ENCODE results near the gene SNAI3. TPM values are rescaled to one million over a fixed set of nuclear protein-coding genes. Genes with fewer than 3 reads are reported as not detected.

The SNAI3 gene
- total and polyA plus RNA-seq, 8 donors, result 0.55 to 4.2 (median 1.5) TPM; not detected in 3

DNA sequence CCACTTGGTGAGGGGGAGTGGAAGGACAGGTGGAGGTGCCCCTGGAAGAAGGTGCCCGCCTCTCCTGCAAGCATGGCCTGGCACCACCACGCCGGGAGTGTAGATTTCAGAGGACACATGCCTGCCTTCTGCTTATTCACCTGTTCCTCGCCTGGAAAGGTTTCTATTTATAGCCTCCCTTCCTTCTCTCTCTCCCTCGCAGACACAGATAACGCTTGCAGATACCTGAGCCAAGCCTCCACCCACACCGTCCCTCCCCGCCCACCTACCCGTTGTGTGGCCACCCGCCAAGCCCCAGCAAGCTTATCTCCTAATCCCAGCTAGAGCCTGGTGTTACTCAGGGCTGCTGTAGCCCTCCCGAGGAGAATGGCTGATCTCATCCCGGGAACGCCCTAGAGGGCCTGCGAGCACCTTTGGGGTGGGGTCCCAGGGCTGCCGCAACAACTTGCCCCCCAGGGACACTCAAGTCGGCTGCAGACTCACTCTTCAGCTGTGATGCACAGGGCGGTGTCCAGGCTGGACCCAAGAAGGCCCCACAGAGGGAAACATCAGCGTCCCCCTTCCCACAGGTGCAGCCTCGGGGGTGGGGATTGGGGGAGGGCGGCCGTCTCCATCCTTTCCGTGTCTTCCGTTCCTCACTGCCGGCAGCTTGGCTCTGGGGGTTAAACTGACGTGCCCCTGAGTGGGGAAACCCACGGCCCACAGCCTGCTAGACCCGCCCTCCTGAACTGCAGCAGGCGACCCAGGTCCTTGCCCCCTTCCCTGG is 1.9 kb upstream of the SNAI3 start:
- DNase-seq, result peak; percentile 81 to 92
- peak in 2 of 3 donors; percentile 27 to 29 for TF ChIP-seq POLR2AphosphoS5 (IDR thresholded peaks at IDR 0.05)
- TF ChIP-seq, protein P1, sequence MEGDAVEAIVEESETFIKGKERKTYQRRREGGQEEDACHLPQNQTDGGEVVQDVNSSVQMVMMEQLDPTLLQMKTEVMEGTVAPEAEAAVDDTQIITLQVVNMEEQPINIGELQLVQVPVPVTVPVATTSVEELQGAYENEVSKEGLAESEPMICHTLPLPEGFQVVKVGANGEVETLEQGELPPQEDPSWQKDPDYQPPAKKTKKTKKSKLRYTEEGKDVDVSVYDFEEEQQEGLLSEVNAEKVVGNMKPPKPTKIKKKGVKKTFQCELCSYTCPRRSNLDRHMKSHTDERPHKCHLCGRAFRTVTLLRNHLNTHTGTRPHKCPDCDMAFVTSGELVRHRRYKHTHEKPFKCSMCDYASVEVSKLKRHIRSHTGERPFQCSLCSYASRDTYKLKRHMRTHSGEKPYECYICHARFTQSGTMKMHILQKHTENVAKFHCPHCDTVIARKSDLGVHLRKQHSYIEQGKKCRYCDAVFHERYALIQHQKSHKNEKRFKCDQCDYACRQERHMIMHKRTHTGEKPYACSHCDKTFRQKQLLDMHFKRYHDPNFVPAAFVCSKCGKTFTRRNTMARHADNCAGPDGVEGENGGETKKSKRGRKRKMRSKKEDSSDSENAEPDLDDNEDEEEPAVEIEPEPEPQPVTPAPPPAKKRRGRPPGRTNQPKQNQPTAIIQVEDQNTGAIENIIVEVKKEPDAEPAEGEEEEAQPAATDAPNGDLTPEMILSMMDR (IDR thresholded peaks at IDR 0.05), result no peak
- peaks cover 5 to 92% (median 22%) of the 10 kb centered on the region in 3 donors for H3K27me3 ChIP-seq

DNA sequence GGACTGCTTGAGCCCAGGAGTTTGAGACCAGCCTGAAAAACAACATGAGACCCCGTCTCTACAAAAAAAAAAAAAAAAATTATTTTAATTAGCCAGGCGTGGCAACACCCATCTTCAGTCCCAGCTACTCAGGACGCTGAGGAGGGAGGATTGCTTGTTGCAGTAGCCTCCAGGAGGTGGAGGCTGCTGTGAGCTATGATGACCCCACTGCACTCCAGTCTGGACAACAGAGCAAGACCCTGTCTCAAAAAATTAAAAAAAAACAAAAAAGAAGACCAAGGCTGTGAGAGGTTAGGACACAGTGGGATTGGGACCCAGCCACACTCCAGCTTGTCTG is 1.3 kb upstream of the SNAI3 start:
- 34 to 64% (median 42%) methylated on average over 3 of the region's 3 CpGs for whole genome bisulfite sequencing, 5 donors
- no peaks in the 10 kb centered on the region for H3K36me3 ChIP-seq
- no peak for TF ChIP-seq POLR2AphosphoS5 (IDR thresholded peaks at IDR 0.05)
- TF ChIP-seq, protein P1 (IDR thresholded peaks at IDR 0.05), result no peak
- TF ChIP-seq POLR2A (IDR thresholded peaks at IDR 0.05), result no peak
- TF ChIP-seq EP300 (IDR thresholded peaks at IDR 0.05), result no peak
- no peak overlapping the region for H3K4me3 ChIP-seq
- DNase-seq, result no peak
- peak overlapping the region; percentile 21 to 84 (median 76) for H3K27ac ChIP-seq
- no peaks in the 10 kb centered on the region for H3K9me3 ChIP-seq
- intact Hi-C loops (cut with DNase I; ENCODE audit: low total_unique reads), result no loop called here
- peaks cover 29 to 59% (median 47%) of the 10 kb centered on the region in 4 donors for H3K4me1 ChIP-seq
- H3K27me3 ChIP-seq, result peaks cover 5 to 92% (median 22%) of the 10 kb centered on the region in 3 donors

More for the DNA sequence above, 1.9 kb upstream of the SNAI3 start:
- 21 to 31% (median 28%) methylated on average over 27 to 28 of the region's 28 CpGs for WGBS, 5 donors
- no peak overlapping the region for H3K4me3 ChIP-seq
- H3K36me3 ChIP-seq, result no peaks in the 10 kb centered on the region
- no peaks in the 10 kb centered on the region for H3K9me3 ChIP-seq
- H3K27ac ChIP-seq, result peak overlapping the region; percentile 21 to 84 (median 76)
- H3K4me1 ChIP-seq, result peaks cover 29 to 59% (median 47%) of the 10 kb centered on the region in 4 donors
- intact Hi-C loops (cut with DNase I; ENCODE audit: low total_unique reads), result no loop called here

DNA sequence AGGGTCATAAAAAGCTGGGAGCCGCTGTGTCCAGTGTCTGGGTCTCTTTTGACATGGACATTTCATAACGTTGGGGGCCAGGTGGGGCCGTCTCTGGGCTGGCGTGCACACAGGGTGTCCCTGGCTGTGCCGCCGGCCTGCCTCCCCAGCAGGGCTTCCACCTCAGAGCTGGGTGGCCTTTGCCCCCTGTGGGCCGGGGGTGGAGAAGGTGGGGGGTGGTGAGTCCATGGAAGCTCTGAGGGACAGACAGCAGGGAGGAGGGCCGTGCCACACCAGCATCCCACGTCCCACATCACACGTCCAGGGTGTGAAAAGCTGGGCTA is 908 bp upstream of the SNAI3 start:
- Histone ChIP-seq H3K4me1 (peaks cover 29 to 57% (median 45%) of the 10 kb centered on the region in 4 donors), H3K4me3 (no peak overlapping the region), H3K27me3 (peaks cover 5 to 90% (median 22%) of the 10 kb centered on the region in 3 donors), H3K36me3 (no peaks in the 10 kb centered on the region), H3K9me3 (no peaks in the 10 kb centered on the region), H3K27ac (peak overlapping the region; percentile 21 to 84 (median 76))
- WGBS, 5 donors, result 38 to 65% (median 50%) methylated on average over 3 to 10 of the region's 10 CpGs
- DNase-seq, result no peak
- TF ChIP-seq EP300 (IDR thresholded peaks at IDR 0.05), result no peak
- TF ChIP-seq, protein P1 (IDR thresholded peaks at IDR 0.05), result no peak
- TF ChIP-seq POLR2A (IDR thresholded peaks at IDR 0.05), result no peak
- no peak for TF ChIP-seq POLR2AphosphoS5 (IDR thresholded peaks at IDR 0.05)
- intact Hi-C loops (cut with DNase I; ENCODE audit: low total_unique reads), result no loop called here

DNA sequence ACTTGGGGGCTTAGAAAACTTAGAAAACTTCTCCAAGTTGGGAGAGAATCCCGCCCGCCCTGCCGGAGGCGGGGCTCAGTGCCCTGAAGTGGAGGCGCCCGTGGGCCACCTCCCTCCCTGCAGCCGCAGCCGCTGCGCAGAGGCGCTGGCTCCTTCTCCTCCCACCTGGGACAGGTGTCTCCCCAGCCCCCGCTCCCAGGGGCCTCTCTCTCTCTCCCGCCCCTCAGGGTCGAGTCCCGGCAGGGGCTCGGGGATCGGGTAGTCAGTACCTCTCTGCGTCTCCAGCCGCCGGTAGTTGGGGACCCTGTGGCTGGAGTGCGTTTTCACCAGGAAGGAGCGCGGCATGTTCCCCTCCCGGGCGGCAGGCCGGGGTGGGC is 257 bp downstream of the SNAI3 start:
- H3K9me3 ChIP-seq, result no peaks in the 10 kb centered on the region
- TF ChIP-seq POLR2A (IDR thresholded peaks at IDR 0.05) (no peak), POLR2AphosphoS5 (IDR thresholded peaks at IDR 0.05) (no peak), EP300 (IDR thresholded peaks at IDR 0.05) (no peak)
- TF ChIP-seq, protein P1 (IDR thresholded peaks at IDR 0.05), result no peak
- peak overlapping the region; percentile 55 to 70 (median 58) for H3K4me3 ChIP-seq
- H3K27me3 ChIP-seq, result peaks cover 5 to 90% (median 28%) of the 10 kb centered on the region in 3 donors
- peak; percentile 59 to 69 for DNase-seq
- 0 to 1% (median 1%) methylated on average over 7 to 25 of the region's 25 CpGs for WGBS, 5 donors
- H3K36me3 ChIP-seq, result no peaks in the 10 kb centered on the region
- peak overlapping the region; percentile 74 to 84 (median 81) for H3K27ac ChIP-seq
- intact Hi-C loops (cut with DNase I; ENCODE audit: low total_unique reads), result no loop called here
- H3K4me1 ChIP-seq, result peaks cover 29 to 57% (median 49%) of the 10 kb centered on the region in 4 donors

All from stomach (tissue), 9 donors.